ENCODE results near the gene ERVFRD-1.

Gene ERVFRD-1

GRCh38 chr6:11056871-11057270 is 54.7 kb downstream of the ERVFRD-1 start:
- no peak overlapping the region for H3K4me3 ChIP-seq (ENCODE audit: control insufficient read depth, low read depth, low read length)
- TF ChIP-seq CTCF (IDR thresholded peaks at IDR 0.05; ENCODE audit: control insufficient read depth, insufficient read depth, low read depth, low read length, missing control alignments) = no peak
- DNase-seq (ENCODE audit: low read depth) = no peak

DNA sequence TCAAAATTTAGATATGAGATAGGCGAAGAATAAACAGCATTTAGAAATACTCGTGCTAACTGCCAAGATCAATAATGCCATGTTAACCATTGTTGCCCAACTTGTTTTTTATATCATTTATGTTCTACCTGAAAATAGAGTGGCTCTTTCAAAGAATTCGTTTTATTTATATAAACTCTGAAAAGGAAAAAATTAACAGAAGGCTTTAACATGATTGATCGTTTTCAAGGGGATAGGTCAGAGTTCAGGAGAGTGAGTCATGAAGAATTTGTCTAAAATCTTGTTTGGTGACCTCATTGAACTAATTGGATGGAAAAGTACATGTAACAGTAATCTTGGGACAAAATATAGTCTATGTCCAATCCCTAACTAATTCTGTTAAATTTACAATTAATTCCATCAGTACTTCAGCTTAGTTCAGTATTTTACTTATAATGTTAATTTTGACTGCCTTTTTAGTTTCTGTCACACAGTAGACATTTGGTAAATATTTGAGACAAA is 56.3 kb downstream of the ERVFRD-1 start:
- TF ChIP-seq CTCF (IDR thresholded peaks at IDR 0.05; ENCODE audit: control insufficient read depth, insufficient read depth, low read depth, low read length, missing control alignments) = no peak
- no peak overlapping the region for H3K4me3 ChIP-seq (ENCODE audit: control insufficient read depth, low read depth, low read length)
- no peak for DNase-seq (ENCODE audit: low read depth)

DNA sequence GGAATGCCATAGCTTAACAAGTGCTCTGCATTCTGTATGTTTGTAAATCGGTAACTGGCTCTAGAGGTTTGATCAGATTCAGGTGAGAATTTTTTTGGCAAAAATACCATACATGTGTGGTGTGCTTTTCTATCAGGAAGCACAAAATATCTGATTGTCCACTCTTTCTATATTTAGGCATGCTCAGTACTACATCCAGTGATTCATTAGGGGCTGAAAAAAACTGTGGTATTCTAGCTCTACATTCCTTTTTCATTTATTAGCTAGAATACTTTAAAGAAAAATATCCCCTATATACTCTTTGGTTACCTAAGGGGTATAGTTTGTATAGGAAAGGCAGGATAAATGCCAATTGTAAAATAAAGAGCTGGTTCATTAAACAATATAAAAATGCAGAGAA is 56.8 kb downstream of the ERVFRD-1 start:
- TF ChIP-seq CTCF (IDR thresholded peaks at IDR 0.05; ENCODE audit: control insufficient read depth, insufficient read depth, low read depth, low read length, missing control alignments) = no peak
- no peak overlapping the region for H3K4me3 ChIP-seq (ENCODE audit: control insufficient read depth, low read depth, low read length)
- DNase-seq (ENCODE audit: low read depth) = no peak

DNA sequence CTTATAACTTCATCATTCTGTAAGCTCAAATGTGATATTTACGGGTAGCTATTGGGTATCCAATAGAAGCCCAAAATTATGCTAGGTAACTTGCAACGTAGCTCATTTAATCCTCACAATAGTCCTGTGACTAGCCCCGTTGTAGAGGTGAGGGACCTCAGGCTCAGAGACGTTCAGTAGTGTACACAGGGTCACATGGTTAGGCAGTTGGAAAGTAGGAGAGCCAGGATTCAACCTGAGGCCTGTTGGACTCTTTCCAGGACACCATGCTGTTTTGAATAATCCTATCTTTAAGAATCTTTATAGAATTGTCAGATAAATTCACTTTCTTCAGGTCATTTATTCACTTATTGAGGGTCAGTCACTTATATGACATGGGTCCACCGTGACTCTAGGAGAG is 58.2 kb downstream of the ERVFRD-1 start:
- no peak overlapping the region for H3K4me3 ChIP-seq (ENCODE audit: control insufficient read depth, low read depth, low read length)
- no peak for TF ChIP-seq CTCF (IDR thresholded peaks at IDR 0.05; ENCODE audit: control insufficient read depth, insufficient read depth, low read depth, low read length, missing control alignments)
- DNase-seq (ENCODE audit: low read depth) = no peak

Measured in AG09309 (cell line).